HG02943 (cell line): ENCODE results near the gene MAD2L2.
"Not testable (repeated sequence)": the region's sequence is repeated elsewhere in the genome, so short reads cannot be mapped to it uniquely, and the experiment has no call there.

ENCODE experiments used
- ATAC-seq: cut with Tn5 transposase; IDR thresholded peaks from one replicate; pipeline ENCODE4 v1.9.1; 2021; ENCODE audit warnings: mild to moderate bottlenecking, low read depth, moderate library complexity; ENCODE audit not compliant: unreplicated experiment

MAD2L2 gene

DNA sequence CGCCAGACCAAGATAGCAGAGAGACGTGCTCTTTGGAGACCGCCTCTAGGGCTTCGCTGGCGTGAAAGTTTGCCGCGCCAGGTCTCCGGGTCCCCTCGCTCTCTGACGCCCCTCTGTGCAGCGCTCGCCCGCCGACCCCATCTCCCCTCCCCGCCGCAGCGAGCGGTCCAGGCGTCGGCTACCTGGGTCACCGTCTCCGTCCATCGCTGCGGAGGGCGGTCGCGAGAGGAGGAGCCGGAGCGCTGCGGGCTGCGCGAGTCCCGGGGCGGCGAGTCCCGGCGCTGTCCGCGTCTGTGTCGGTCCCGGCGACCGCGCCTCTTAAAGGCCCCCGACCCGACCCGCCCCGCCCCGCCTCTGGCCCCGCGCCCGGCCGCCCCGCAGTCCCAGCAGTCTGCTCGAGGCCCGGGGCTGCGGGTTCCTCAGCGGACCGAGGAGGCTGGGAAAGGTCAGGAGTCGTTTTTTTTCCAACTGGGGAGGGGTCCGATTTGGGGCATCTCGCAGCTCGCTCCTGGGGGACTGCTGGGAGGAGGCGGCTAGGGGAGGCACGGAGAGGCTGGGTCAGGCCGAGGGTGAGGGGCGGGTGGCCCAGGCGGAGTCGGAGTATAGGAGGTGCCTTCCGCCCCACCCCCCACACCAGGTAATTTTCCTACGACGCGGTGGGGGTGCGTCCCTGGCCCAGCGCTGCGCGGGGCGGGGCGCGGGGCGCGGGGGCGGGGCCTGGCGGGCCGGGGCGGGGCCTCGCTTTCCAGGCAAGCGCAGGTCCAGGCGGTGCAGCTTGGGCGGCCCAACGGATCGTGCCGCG, 26.6 kb downstream of the MAD2L2 start, which contains the start of the genes FBXO2 and FBXO44:
TSS of gene FBXO2 (minus strand) at position 293 of the 802 bp plus-strand sequence. CDS start at position 204, 89 bp downstream.
TSS of gene FBXO44 (plus strand) at position 741 of the 802 bp plus-strand sequence. CDS start 959 bp downstream, outside the sequence.
- ATAC-seq = no peak

DNA sequence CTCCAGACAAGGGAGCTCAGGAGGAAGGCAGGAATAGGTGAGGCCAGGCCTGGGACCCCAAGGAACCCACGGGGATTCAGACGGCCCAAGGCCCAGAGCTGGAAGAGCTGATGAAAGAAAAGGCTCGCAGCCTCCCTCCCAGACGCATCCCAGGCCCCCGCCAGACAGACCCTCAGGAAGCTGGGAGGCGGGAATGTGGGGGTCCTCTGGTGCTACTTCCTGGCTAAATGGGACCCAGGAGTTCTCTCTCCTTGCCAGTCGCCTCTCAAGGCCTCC, 27.1 kb downstream of the MAD2L2 start:
- ATAC-seq = no peak

DNA sequence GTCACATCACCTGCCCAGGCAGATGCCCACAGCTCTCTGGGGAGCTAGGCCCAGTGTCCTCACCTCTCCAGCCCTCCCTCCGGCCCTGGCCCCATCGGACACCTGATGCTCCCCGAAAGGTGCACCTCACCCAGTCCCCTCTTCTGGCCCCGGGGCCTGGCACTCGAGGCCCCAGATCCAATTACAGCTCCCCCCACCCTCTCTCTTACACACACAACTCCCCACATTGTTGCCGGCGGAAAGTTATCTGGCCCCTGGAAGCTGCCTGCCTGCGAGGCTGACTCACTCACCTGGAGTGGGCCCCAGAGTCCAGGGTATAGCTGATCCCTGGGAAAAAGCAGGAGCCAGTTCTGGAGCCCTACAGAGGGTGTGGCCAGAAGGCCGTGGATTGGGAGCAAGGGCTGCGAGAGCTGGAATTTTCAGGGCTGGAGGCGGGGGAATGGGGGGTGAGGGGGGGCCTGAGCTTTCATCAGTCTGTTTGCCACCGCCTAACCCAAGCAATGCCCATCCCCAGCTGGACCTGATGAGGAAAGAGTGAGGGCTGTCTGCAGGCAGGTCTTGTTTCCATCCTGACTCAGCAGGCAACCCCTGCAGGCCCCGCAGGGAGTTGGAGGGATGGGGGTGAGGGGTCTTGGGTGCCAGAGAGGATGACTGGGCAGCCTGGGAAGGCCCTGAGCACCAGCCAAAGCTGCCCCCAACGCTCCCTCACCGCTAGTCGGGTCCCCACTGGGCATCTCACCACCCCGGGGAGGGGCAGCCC, 27.7 kb downstream of the MAD2L2 start:
- no peak for ATAC-seq

DNA sequence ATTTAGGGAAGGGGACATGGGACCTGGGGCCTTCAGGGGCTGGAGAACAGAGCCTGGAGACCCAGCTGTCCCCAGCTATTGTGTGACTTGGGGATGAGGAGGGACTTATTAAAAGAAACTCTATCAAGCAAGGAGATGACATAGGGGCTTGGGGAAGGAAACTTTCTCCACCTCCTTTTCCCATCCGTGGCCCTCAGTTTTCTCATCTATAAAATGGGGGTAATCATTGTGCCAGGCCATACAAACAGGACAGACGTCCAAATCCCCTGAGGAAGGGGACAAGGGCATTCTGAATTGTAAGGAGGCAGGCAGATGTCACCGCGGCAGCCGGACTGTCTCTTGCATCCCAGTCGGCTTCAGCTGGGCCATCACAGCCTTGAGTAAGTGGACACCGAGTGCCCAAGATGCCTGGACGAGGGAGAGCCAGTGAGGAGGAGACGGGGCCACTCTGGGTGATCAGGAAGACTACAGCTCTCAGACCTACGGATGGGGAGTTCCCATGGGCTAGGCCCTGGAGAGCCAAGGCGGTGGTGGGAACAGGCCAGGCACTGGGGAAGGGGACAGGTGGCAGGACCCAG, 28.7 kb downstream of the MAD2L2 start:
- ATAC-seq = no peak

DNA sequence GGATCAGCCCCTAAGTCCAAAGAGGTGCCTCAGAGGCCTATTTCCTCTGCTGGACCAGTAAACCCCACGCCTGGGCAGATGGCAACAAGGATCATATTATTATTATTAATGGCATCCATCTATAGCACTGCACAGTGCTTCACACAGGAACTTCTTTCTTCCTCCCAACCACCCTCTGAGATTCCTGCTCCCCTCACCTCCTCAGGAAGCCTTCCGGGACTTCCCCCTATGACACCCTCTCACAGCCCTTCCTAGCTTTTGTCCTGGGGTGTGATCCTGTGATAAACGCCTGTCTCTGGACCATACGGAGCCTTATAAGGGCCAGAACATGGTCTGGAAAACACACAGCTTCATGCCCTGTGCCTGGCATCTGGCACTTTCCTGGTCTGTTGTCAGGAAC, 29.9 kb downstream of the MAD2L2 start:
- ATAC-seq = no peak

DNA sequence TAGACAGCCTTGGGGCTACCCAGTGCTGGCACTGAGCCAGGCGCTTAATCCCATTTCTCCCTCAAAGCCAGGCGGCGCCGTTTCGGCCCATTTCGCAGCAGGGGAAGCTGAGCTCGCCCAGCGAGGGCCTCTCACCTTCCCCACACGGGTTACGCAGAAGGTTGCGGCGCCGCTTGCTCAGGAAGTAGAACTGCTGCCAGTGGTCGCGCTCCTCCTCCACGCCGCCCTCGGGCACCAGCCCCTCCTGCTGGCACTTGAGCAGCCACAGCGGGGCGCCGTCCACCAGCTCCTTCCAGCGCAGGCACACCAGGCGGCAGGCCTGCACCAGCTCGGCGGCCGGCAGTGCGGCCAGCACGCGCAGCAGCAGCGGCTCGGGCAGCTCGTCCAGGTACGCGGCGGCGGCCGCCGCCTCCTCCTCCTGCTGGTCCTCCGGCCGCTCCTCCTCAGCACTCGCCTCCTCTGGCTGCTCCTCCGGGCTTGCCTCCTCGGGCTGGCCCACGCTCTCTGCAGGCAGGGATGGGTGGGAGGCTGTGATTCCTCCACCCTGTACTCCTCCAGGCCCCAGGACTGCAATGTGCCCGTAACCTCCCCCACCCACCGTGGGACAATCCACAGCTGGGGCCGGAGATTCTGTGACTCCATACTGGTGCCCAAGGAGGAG, 30.5 kb downstream of the MAD2L2 start:
- ATAC-seq = no peak

DNA sequence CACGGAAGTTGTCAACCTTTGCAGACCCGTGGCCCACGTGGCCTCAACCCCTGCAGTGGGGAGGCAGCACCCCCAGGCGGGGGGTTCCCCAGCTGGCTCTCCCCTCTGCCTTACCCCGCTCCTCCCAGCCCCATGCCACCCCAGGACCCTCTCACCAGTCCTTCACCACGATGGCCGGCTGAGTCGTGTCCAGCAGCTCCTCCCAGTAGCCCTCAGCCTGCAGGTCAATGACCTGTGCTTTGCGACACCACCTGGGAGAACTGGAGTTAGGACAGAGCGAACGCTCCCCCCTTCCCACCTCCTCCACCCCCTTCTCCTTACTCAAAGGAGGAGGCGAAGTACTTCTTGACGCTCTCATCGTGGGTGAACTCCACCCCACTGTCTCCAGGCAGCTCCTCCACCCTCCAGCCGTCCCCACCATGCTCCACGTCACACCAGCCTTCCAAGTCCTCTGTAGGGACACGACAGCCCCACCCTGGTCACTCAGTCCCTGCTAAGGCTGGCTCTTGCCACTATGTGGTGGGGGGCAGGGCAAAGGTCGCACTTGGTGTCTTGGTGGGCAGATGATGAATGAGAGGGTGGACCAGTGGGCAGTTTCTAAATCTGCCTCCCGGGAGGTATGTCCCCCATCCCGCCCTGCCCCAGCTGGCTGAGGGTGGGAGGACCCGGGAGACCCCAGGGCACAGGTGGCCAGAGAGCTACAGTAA, 31.2 kb downstream of the MAD2L2 start:
- no peak for ATAC-seq

DNA sequence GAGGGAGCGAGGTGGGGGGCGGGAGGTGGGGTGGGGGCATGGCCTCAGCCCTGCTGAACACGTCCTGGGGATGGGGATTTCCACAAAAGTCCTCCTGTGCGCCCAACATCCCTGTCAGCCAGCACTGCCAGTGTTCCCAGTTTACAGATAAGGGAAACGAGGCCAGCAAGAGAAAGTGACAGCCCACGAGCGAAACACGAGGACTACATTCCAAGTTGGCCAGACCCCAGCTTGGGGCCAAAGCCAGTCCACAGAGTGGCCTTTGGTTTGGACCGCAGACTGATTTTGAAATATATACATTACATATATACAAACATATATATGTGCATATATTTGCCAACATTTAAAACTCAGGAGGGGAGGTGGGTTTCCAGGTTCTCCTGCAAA, 31.7 kb downstream of the MAD2L2 start:
- no peak for ATAC-seq

DNA sequence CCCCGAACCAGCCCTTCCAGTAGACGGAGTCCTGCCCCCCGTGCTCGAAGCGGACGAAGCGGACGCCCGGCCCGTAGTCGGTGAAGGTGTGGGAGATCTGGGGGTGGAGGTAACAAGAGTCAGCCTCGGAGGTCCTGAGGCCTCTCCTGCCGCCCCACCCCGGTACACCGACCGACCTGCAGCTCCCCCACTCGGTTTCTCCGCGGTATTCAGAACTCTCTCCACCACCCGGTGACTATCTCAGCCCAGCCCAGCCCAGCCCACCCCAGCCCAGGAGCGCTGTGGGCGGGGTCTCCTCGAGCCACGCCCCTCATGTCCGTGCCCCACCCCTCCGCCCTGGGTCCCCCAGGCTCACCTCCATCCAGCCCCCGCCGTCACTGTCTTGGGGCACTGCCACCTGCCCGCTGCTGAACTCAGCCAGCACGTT, 32.2 kb downstream of the MAD2L2 start:
- ATAC-seq = no peak

DNA sequence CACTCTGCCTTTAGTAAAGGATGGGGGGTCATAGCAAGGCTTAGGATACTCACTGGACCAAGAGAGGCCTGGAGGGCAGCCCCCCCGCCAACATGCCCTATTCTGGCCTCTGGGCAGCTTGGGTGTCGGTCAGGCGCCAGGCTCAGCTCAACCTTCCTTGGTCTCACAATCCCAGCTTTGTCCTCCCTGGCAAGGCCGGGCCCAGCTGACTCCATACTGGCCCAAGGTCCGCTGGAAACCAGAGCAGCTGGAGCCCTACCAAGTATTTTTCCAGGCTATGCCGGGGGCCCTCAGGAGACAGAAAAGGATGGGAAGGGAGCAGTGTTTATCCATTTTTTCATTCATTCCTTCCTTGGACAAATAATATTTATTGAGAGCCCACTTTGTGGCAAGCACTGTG, 32.9 kb downstream of the MAD2L2 start:
- no peak for ATAC-seq

DNA sequence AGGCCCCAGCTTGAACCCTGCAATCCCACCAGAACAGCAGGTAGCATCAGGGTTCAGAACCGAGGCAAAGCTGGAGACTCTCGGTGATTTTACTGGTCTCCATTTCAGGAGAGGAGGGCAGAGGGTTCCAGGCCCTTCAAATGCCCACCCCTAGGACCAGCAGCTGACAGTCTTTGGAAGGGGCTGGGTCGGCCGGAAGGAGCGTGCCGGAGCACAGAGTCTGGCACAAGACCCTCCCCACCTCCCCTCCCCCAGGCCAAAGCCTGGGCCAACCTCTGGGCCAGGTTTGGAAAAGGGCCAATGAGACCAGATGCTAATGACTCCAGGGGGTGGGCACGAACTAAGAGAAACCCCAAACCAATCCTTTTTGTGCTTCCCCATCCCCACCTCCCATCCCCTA, 33.6 kb downstream of the MAD2L2 start:
- no peak for ATAC-seq

DNA sequence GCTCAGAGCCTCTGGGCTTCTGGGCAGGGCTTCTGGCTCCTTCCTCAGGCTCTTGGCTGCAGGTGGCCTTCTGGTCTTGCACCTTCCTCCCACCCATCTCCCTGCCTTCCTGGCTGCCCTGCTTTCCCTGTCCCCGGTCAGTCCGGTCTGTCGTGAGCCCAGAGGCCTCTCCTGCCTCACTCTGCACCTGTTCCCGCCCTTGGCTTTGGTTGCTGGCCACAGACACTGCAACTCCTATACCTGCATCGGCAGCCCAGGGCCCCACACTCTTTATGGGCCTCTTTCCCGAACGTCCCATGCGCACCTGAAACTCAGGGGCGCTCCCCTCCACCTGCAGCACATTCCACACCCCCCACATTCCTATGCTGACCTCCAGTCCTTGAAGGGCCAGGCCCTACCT, 34.6 kb downstream of the MAD2L2 start:
- ATAC-seq = no peak

DNA sequence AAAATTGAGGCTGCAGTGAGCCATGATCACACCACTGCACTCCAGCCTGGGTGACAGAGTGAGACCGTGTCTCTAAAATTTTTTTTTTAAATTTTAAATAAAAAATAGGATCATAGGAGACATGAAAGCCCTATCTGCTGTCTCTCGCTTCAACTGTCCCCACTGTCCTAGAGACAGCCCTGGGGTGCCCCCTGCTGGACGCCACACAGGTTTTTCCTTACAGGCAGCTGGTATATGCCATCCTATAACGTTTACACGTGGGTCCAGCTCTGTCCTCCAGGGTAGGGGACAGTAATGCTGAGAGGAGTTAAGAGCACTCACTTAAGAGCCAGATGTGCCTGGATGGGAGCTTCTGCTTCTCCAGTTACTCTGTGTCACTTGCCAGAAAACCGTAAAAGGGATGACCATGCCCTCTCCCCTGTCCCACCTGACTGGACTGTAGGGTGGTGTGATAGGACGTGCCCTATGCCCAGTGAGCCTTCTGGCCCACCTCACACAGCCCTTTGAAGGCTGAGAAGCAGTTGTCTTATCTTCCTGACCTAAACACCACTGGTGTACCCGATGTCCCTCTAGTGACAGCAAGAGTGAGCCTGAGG, 35.2 kb downstream of the MAD2L2 start:
- no peak for ATAC-seq

DNA sequence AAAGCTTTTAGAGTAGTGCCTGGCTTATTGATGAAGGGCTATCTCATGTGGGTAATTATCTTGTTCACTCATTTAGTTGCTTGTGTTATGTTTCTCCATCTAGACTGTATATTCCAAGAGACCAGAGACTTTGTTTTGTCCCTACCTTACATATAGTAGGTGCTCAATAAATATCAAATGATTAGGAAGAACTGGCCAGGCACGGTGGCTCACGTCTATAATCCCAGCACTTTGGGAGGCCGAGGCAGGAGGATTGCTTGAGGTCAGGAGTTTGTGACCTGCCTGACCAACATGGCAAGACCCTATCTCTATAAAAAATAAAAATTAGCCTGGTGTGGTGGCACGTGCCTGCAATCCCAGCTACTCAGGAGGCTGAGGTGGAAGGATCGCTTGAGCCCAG, 35.7 kb downstream of the MAD2L2 start:
- no peak for ATAC-seq

DNA sequence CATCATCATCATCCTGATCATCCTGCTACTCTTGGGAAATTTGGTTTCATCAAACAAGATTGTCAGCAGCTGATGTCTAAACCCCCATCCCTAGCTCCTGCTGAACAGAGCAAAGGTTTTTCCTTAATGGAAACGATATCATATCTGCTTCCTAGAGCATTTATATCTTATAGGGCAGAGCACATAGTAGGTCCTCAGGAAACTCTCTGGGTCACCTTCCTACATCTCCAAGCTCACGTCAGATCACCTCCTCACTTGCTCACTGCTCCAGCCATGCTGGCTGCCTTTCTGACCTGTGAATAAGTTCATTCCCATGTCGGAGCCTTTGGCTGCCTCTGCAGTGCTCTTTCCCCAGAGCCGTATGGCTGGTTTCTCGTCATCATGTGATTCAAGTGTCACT, 37.2 kb downstream of the MAD2L2 start:
- no peak for ATAC-seq

DNA sequence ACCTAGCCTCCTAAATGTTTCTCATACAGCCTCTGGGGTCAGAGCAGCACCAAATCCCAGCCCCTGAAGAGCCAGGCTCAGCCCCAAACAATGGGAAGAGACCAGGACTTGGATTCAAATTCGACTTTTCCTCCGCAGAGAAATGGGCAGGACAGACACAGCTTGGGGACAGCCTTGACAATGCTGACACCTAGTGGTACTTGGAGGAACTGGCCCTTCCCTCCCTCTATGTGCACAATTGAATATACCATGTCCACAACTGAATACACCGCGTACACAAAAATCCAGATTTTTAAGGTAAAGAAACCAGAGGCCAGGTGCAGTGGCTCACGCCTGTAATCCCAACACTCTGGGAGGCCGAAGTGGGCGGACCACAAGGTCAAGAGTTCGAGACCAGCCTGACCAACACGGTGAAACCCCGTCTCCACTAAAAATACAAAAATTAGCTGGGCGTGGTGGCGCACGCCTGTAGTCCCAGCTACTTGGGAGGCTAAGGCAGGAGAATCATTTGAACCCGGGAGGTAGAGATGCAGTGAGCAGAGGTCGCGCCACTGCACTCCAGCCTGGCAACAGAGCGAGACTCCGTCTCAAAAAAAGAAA, 38.4 kb downstream of the MAD2L2 start:
- not testable (repeated sequence) for ATAC-seq

DNA sequence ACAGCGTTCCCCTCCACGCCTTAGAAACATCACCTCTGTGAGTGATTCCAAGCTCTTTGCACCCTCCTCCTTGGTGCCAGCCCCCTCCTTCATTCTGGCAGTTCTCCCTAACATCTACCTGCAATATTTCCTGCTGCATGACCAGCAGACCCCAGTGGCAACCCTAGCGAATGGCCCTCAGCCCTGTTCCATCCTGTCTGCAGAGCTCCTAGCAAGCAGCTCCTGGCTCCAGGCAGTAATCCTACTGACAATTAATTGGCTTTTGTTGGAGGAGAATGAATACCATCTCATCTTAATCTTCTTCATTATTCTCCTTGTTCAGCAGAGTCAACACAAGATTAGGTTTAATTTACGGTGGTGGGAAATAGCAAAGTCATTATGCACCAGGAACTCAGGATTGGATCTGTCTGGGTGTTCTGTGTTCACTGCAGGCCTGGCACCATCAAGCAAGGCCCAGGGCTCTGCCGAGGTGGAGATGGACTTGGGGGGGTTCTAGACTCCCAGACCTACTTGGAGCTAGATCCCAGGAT, 39.1 kb downstream of the MAD2L2 start:
- no peak for ATAC-seq

DNA sequence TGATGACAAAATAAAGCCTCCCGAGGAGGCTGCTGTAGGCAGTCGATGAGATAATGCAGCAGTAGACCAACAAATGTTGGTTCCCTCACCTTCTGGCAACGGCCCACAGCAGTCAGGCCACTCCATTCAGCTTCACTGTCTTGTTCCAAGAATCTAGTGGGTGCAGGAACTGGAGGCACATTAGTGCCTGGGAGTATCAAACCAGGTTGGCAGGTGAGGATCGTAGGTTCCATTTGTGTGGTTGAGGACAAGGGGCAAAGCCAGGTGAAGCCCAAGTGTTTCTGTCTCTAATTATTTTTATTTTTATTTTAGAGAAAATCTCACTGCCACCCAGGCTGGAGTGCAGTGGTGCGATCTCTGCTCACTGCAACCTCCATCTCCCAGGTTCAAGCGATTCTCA, 40.0 kb downstream of the MAD2L2 start:
- ATAC-seq = no peak

DNA sequence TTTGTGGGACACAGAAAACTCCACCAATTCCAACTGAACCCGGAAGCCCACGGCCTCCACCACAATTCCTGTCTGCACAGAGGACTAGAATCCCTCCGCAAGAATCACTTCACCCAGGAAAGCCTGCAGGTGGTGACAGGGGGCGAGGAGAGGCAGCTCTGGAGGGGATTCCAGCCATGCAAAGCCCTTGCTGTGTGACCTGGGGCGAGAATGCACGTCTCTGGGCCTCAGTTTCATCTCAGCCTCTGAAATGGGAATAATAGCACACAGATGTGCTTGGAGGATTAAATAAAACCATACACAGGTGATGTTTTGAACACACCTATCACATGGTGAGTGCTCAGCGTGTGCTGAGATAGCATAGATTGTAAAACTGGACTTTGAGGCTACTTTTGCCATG, 40.8 kb downstream of the MAD2L2 start:
- no peak for ATAC-seq
